ENCODE measurements around the gene ITGB8.

DNA sequence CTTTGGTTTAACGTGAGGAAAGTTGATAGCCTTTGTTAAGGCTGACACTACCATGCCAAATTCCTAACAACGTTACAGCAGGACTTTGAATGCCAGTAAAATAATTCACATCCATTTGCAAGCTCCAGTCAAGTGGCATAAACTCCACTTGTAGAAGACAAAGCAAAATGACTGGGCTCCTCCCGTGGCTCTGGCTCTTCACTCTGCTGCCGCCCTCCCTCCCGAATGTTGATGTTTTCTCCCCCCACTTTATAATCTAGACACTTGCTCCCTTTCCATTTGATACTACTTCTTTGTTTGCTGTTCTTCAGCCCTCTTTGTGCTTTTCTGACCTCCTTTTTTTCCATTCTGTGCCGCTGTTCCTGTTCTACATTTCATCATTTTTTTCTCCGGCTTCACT, 22.8 kb upstream of the ITGB8 start:
- no peak for TF ChIP-seq EZH2 (IDR thresholded peaks at IDR 0.05; ENCODE audit: low read length, unreplicated experiment)
- TF ChIP-seq, protein P1, sequence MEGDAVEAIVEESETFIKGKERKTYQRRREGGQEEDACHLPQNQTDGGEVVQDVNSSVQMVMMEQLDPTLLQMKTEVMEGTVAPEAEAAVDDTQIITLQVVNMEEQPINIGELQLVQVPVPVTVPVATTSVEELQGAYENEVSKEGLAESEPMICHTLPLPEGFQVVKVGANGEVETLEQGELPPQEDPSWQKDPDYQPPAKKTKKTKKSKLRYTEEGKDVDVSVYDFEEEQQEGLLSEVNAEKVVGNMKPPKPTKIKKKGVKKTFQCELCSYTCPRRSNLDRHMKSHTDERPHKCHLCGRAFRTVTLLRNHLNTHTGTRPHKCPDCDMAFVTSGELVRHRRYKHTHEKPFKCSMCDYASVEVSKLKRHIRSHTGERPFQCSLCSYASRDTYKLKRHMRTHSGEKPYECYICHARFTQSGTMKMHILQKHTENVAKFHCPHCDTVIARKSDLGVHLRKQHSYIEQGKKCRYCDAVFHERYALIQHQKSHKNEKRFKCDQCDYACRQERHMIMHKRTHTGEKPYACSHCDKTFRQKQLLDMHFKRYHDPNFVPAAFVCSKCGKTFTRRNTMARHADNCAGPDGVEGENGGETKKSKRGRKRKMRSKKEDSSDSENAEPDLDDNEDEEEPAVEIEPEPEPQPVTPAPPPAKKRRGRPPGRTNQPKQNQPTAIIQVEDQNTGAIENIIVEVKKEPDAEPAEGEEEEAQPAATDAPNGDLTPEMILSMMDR (conservative IDR thresholded peaks at IDR 0.05; ENCODE audit: low read depth, low read length) = no peak
